WTC11 (cell line): ENCODE results near the gene OCRL. TPM values are rescaled to one million over a fixed set of nuclear protein-coding genes. Genes with fewer than 3 reads are reported as not detected.

Experiments
- ATAC-seq: fragments of 200-7000 bp; cut with Tn5 transposase; 2 replicates; pipeline ENCODE4 v1.10.0; 2021; ENCODE audit warnings: mild to moderate bottlenecking, moderate library complexity
- CTCF ChIA-PET: fragments of 300-600 bp; sonication (Branson Sonifier 250); formaldehyde crosslinking; loops from one replicate; lab custom pipeline; 2021; ENCODE audit warnings: antibody characterized with exemption; lab: Charles Lee
- POLR2A ChIA-PET: fragments of 350-600 bp; sonication (Branson Sonifier 250); formaldehyde crosslinking; loops from one replicate; lab custom pipeline; 2021; ENCODE audit warnings: antibody characterized with exemption; lab: Charles Lee
- DNase-seq: peaks from one replicate; pipeline ENCODE4 v3.0.0; 2021; ENCODE audit warnings: low spot score
- H3K27ac Mint-ChIP-seq: 2 replicates; pipeline ENCODE4 v1.8.0; 2021; ENCODE audit warnings: mixed read lengths
- H3K27me3 Mint-ChIP-seq: 2 replicates; pipeline ENCODE4 v1.8.0; 2021; ENCODE audit warnings: low read depth, mild to moderate bottlenecking, moderate library complexity, mixed read lengths
- H3K36me3 Mint-ChIP-seq: 2 replicates; pipeline ENCODE4 v1.8.0; 2021; ENCODE audit warnings: mixed read lengths
- H3K4me1 Mint-ChIP-seq: 2 replicates; pipeline ENCODE4 v1.8.0; 2022; ENCODE audit warnings: mixed read lengths
- H3K4me3 Mint-ChIP-seq: 2 replicates; pipeline ENCODE4 v1.8.0; 2021; ENCODE audit warnings: mild to moderate bottlenecking, moderate library complexity, mixed read lengths
- H3K9me3 Mint-ChIP-seq: 2 replicates; pipeline ENCODE4 v1.8.0; 2021; ENCODE audit warnings: mixed read lengths
- AFF4 ChIP-seq: sonication (generic); formaldehyde crosslinking; IDR thresholded peaks from 2 replicates; pipeline ENCODE4 v1.8.1; 2023; ENCODE audit warnings: mild to moderate bottlenecking, missing genetic modification reagents, borderline replicate concordance
- ATF1 ChIP-seq: sonication (generic); formaldehyde crosslinking; IDR thresholded peaks from 2 replicates; pipeline ENCODE4 v1.8.1; 2023; ENCODE audit warnings: mild to moderate bottlenecking, moderate library complexity, missing genetic modification reagents
- CBFB ChIP-seq: sonication (generic); formaldehyde crosslinking; IDR thresholded peaks from 2 replicates; pipeline ENCODE4 v1.8.1; 2022; ENCODE audit warnings: mild to moderate bottlenecking, low read depth, missing genetic modification reagents
- CDX4 ChIP-seq: fragments of 250-450 bp; sonication (Bioruptor Pico); IDR thresholded peaks from 2 replicates; pipeline ENCODE4 v1.9.0; 2021; ENCODE audit warnings: moderate library complexity, mild to moderate bottlenecking, inconsistent platforms, borderline replicate concordance
- E2F5 ChIP-seq: sonication (generic); formaldehyde crosslinking; IDR thresholded peaks from 2 replicates; pipeline ENCODE4 v1.8.1; 2022; ENCODE audit warnings: mild to moderate bottlenecking, moderate library complexity, missing genetic modification reagents
- ERG ChIP-seq: fragments of 250-450 bp; sonication (Bioruptor Pico); IDR thresholded peaks from 2 replicates; pipeline ENCODE4 v1.8.0; 2021; ENCODE audit warnings: mild to moderate bottlenecking
- FOXK1 ChIP-seq: sonication (generic); formaldehyde crosslinking; IDR thresholded peaks from 2 replicates; pipeline ENCODE4 v1.8.0; 2022; ENCODE audit warnings: mild to moderate bottlenecking, moderate library complexity, missing genetic modification reagents
- GRHL2 ChIP-seq: fragments of 250-450 bp; sonication (Bioruptor Pico); IDR thresholded peaks from 2 replicates; pipeline ENCODE4 v1.8.0; 2022; ENCODE audit warnings: mild to moderate bottlenecking, moderate library complexity; ENCODE audit not compliant: insufficient replicate concordance, severe bottlenecking
- JAZF1 ChIP-seq: fragments of 250-450 bp; sonication (Bioruptor Pico); IDR thresholded peaks from 2 replicates; pipeline ENCODE4 v1.9.0; 2021; ENCODE audit warnings: moderate library complexity, mild to moderate bottlenecking, inconsistent platforms
- JUN ChIP-seq: sonication (generic); formaldehyde crosslinking; IDR thresholded peaks from 2 replicates; pipeline ENCODE4 v1.8.0; 2023; ENCODE audit warnings: mild to moderate bottlenecking, missing genetic modification reagents
- MLX ChIP-seq: sonication (generic); formaldehyde crosslinking; IDR thresholded peaks from 2 replicates; pipeline ENCODE4 v1.8.1; 2023; ENCODE audit warnings: mild to moderate bottlenecking, missing genetic modification reagents, moderate library complexity
- NFATC4 ChIP-seq: fragments of 250-450 bp; sonication (Bioruptor Pico); IDR thresholded peaks from 2 replicates; pipeline ENCODE4 v1.9.0; 2021; ENCODE audit warnings: mild to moderate bottlenecking
- NR1H2 ChIP-seq: sonication (generic); formaldehyde crosslinking; IDR thresholded peaks from 2 replicates; pipeline ENCODE4 v1.9.0; 2021; ENCODE audit warnings: mild to moderate bottlenecking, moderate library complexity, missing genetic modification reagents
- OVOL2 ChIP-seq: fragments of 250-450 bp; sonication (Bioruptor Pico); IDR thresholded peaks from 2 replicates; pipeline ENCODE4 v1.9.0; 2021; ENCODE audit warnings: mild to moderate bottlenecking, borderline replicate concordance
- RELA ChIP-seq: sonication (generic); formaldehyde crosslinking; IDR thresholded peaks from 2 replicates; pipeline ENCODE4 v1.8.1; 2022; ENCODE audit warnings: missing genetic modification reagents, mild to moderate bottlenecking, borderline replicate concordance
- SP1 ChIP-seq: sonication (generic); formaldehyde crosslinking; conservative IDR thresholded peaks from 2 replicates; pipeline ENCODE4 v1.8.1; 2022; ENCODE audit warnings: missing genetic modification reagents
- STAT6 ChIP-seq: sonication (generic); formaldehyde crosslinking; conservative IDR thresholded peaks from 2 replicates; pipeline ENCODE4 v1.8.1; 2023; ENCODE audit warnings: mild to moderate bottlenecking, low read depth, missing genetic modification reagents, moderate library complexity
- ZBTB21 ChIP-seq: sonication (generic); formaldehyde crosslinking; IDR thresholded peaks from 2 replicates; pipeline ENCODE4 v1.8.1; 2023; ENCODE audit warnings: mild to moderate bottlenecking, missing genetic modification reagents, borderline replicate concordance
- ZMAT4 ChIP-seq: fragments of 250-450 bp; sonication (Bioruptor Pico); IDR thresholded peaks from 2 replicates; pipeline ENCODE4 v1.9.0; 2021; ENCODE audit warnings: mild to moderate bottlenecking
- ZNF138 ChIP-seq: sonication (generic); formaldehyde crosslinking; conservative IDR thresholded peaks from 2 replicates; pipeline ENCODE4 v1.8.1; 2022; ENCODE audit warnings: mild to moderate bottlenecking, moderate library complexity, missing genetic modification reagents
- ZNF232 ChIP-seq: sonication (generic); formaldehyde crosslinking; IDR thresholded peaks from 2 replicates; pipeline ENCODE4 v1.8.0; 2022; ENCODE audit warnings: mild to moderate bottlenecking, missing genetic modification reagents
- ZNF416 ChIP-seq: fragments of 250-450 bp; sonication (Bioruptor Pico); IDR thresholded peaks from 2 replicates; pipeline ENCODE4 v1.9.0; 2021; ENCODE audit warnings: mild to moderate bottlenecking, inconsistent platforms
- ZNF425 ChIP-seq: fragments of 250-450 bp; sonication (Bioruptor Pico); conservative IDR thresholded peaks from 2 replicates; pipeline ENCODE4 v1.9.0; 2021; ENCODE audit warnings: mild to moderate bottlenecking
- total RNA-seq: library from RNA; stranded (reverse); gene quantifications from 3 replicates; pipeline ENCODE4 v1.2.3, GENCODE V29; 2021

Gene OCRL
- total RNA-seq, 1 experiment from 2014 or later: 17.4 TPM

GRCh38 chrX:129585167-129585566 is 45.1 kb downstream of the OCRL start:
- peaks cover 14% of the 10 kb centered on the region for H3K36me3 Mint-ChIP-seq
- no peak overlapping the region for H3K4me3 Mint-ChIP-seq
- no peak for ATAC-seq
- CTCF ChIA-PET: no interaction called here
- DNase-seq: no peak
- no peaks in the 10 kb centered on the region for H3K27me3 Mint-ChIP-seq
- no peak for TF ChIP-seq JAZF1
- no peak for TF ChIP-seq CDX4 (CRISPR knock-in tag)
- TF ChIP-seq ZBTB21: no peak
- no peak for TF ChIP-seq RELA
- no peak for TF ChIP-seq GRHL2 (CRISPR knock-in tag)
- TF ChIP-seq ZNF425 (CRISPR knock-in tag): no peak
- no peak for TF ChIP-seq FOXK1 (CRISPR knock-in tag)
- TF ChIP-seq SP1: no peak
- no peak for TF ChIP-seq ZNF416 (CRISPR knock-in tag)
- TF ChIP-seq ZMAT4 (CRISPR knock-in tag): no peak
- no peak for TF ChIP-seq NR1H2 (CRISPR knock-in tag)
- no peak for TF ChIP-seq ERG
- no peak overlapping the region for H3K27ac Mint-ChIP-seq
- H3K4me1 Mint-ChIP-seq: no peaks in the 10 kb centered on the region
- H3K9me3 Mint-ChIP-seq: no peaks in the 10 kb centered on the region
- POLR2A ChIA-PET: no interaction called here

- Mint-ChIP-seq H3K27ac (no peak overlapping the region), H3K4me1 (no peaks in the 10 kb centered on the region), H3K4me3 (no peak overlapping the region), H3K27me3 (no peaks in the 10 kb centered on the region), H3K9me3 (no peaks in the 10 kb centered on the region), H3K36me3 (peaks cover 19% of the 10 kb centered on the region)
- no peak for DNase-seq
- CTCF ChIA-PET: no interaction called here
- POLR2A ChIA-PET: no interaction called here
- ATAC-seq: no peak
- no peak for TF ChIP-seq ZNF232 (CRISPR knock-in tag)
- TF ChIP-seq STAT6 (CRISPR knock-in tag): no peak
- no peak for TF ChIP-seq NFATC4
- TF ChIP-seq JUN (CRISPR knock-in tag): no peak
- no peak for TF ChIP-seq CBFB (CRISPR knock-in tag)
- TF ChIP-seq MLX (CRISPR knock-in tag): no peak
- no peak for TF ChIP-seq RELA
- TF ChIP-seq FOXK1 (CRISPR knock-in tag): no peak
- TF ChIP-seq ZNF138 (CRISPR knock-in tag): no peak
- TF ChIP-seq E2F5 (CRISPR knock-in tag): no peak
- no peak for TF ChIP-seq AFF4 (CRISPR knock-in tag)
- TF ChIP-seq ATF1 (CRISPR knock-in tag): no peak
- no peak for TF ChIP-seq OVOL2
Measured at GRCh38 chrX:129585691-129586090, 45.6 kb downstream of the OCRL start.
